ENCODE results near the gene SLC12A5. TPM values are rescaled to one million over a fixed set of nuclear protein-coding genes. Genes with fewer than 3 reads are reported as not detected.

Gene SLC12A5
- total RNA-seq, 1 donor from 2014 or later, result 1.2 TPM

GRCh38 chr20:46073024-46073423, 44.0 kb downstream of the SLC12A5 start:
- intact Hi-C loops (cut with DNase I), result no loop called here
- no peak overlapping the region for H3K27ac ChIP-seq

GRCh38 chr20:46073443-46073842, 44.4 kb downstream of the SLC12A5 start:
- no peak for ATAC-seq

More at GRCh38 chr20:46073024-46073423, 44.0 kb downstream of the SLC12A5 start:
- Histone ChIP-seq H3K9me3 (no peaks in the 10 kb centered on the region), H3K27me3 (ENCODE audit: low read depth) (no peaks in the 10 kb centered on the region), H3K4me3 (no peak overlapping the region), H3K36me3 (peaks cover 82% of the 10 kb centered on the region), H3K4me1 (no peaks in the 10 kb centered on the region)
- no peak for TF ChIP-seq CTCF (IDR thresholded peaks at IDR 0.05)
- no peak for DNase-seq
- no peak for ATAC-seq

GRCh38 chr20:46074006-46074405, 45.0 kb downstream of the SLC12A5 start:
- peaks cover 82% of the 10 kb centered on the region for H3K36me3 ChIP-seq

More at GRCh38 chr20:46073443-46073842, 44.4 kb downstream of the SLC12A5 start:
- Histone ChIP-seq H3K9me3 (no peaks in the 10 kb centered on the region), H3K4me1 (no peaks in the 10 kb centered on the region), H3K27ac (no peak overlapping the region), H3K36me3 (peaks cover 82% of the 10 kb centered on the region), H3K4me3 (no peak overlapping the region), H3K27me3 (ENCODE audit: low read depth) (no peaks in the 10 kb centered on the region)
- DNase-seq, result no peak
- intact Hi-C loops (cut with DNase I), result no loop called here
- no peak for TF ChIP-seq CTCF (IDR thresholded peaks at IDR 0.05)

DNA sequence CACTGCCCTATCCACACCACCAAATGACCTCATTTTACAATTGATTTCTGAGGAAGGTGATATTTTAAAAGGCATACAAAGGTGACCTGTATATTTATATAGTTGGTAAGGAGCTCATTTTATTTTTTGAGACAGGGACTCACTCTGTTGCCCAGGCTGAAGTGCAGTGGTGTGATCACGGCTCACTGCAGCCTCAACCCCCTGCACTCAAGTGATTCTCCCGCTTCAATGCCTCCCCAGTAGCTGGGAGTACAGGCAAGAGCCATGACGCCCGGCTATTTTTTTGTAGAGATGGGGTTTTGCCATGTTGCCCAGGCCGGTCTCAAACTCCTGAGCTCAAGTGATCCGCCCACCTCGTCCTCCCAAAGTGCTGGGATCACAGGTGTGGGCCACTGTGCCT, 47.8 kb downstream of the SLC12A5 start:
- intact Hi-C loops (cut with DNase I), result no loop called here
- no peaks in the 10 kb centered on the region for H3K9me3 ChIP-seq
- ATAC-seq, result no peak
- H3K36me3 ChIP-seq, result peaks cover 69% of the 10 kb centered on the region
- H3K27me3 ChIP-seq (ENCODE audit: low read depth), result no peaks in the 10 kb centered on the region
- H3K4me1 ChIP-seq, result peaks cover 12% of the 10 kb centered on the region
- TF ChIP-seq CTCF (IDR thresholded peaks at IDR 0.05), result no peak
- H3K4me3 ChIP-seq, result no peak overlapping the region
- no peak for DNase-seq
- no peak overlapping the region for H3K27ac ChIP-seq

More at GRCh38 chr20:46074006-46074405, 45.0 kb downstream of the SLC12A5 start:
- no peak for DNase-seq
- Histone ChIP-seq H3K4me3 (no peak overlapping the region), H3K4me1 (no peaks in the 10 kb centered on the region), H3K27ac (no peak overlapping the region), H3K27me3 (ENCODE audit: low read depth) (no peaks in the 10 kb centered on the region), H3K9me3 (no peaks in the 10 kb centered on the region)
- no peak for ATAC-seq
- TF ChIP-seq CTCF (IDR thresholded peaks at IDR 0.05), result no peak
- intact Hi-C loops (cut with DNase I), result no loop called here

GRCh38 chr20:46077642-46078305, 48.8 kb downstream of the SLC12A5 start:
- Histone ChIP-seq H3K4me3 (no peak overlapping the region), H3K27ac (no peak overlapping the region), H3K4me1 (peaks cover 22% of the 10 kb centered on the region), H3K9me3 (no peaks in the 10 kb centered on the region), H3K27me3 (ENCODE audit: low read depth) (no peaks in the 10 kb centered on the region), H3K36me3 (peaks cover 66% of the 10 kb centered on the region)
- TF ChIP-seq CTCF (IDR thresholded peaks at IDR 0.05), result no peak
- no peak for ATAC-seq
- DNase-seq, result no peak
- intact Hi-C loops (cut with DNase I), result no loop called here

Data from lower lobe of right lung (tissue), 2 donors.